Fibroblast of the conjunctiva (primary cell): Measurements from ENCODE around the gene BCL2L2.
"Not testable (repeated sequence)": the region's sequence is repeated elsewhere in the genome, so short reads cannot be mapped to it uniquely, and the experiment has no call there.

Source experiments
- DNase-seq: peaks from one replicate; pipeline ENCODE4 v3.0.0-alpha.2; 2010; ENCODE audit warnings: low read depth

The BCL2L2 gene, protein sequence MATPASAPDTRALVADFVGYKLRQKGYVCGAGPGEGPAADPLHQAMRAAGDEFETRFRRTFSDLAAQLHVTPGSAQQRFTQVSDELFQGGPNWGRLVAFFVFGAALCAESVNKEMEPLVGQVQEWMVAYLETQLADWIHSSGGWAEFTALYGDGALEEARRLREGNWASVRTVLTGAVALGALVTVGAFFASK

DNA sequence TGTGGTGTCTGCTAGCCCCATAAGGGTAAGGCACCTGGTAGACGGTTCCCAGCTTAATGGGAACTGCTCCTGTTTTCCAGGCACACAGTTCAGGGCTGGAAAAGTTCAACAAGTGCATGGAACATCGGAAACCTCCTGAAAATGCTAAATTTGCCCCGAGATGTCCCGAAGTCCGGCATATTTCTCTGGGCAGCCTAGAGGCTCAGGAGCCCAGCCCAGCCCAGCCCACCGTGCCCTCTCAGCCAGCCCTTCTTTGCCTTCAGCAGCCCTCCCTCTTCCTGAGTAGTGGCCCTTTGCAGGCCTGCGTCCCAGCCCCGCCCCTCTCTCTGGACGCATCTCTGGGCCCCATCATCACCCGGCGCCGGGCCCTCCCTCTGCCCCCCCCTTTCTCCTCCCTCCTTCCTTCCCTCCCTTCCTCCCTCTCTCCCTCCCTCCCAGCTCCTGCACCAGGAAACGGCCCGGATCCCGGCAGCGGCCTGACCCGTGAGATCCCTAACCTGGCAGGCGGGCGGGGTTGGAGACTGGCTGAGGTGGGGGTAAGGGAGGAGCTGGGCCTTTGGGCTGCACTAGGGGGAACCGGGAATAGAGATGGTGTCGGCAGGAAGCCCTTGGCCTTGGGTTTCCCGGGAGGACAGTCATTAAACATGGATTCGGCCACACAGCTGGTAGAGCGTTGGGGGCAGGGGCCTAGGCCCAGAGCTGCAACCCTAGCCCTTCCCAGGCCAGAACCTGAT is at the start of gene BCL2L2:
TSS of gene BCL2L2 (plus strand) at position 422 of the 734 bp plus-strand sequence. CDS start 935 bp downstream, outside the sequence.
- DNase-seq = peak; percentile 63

DNA sequence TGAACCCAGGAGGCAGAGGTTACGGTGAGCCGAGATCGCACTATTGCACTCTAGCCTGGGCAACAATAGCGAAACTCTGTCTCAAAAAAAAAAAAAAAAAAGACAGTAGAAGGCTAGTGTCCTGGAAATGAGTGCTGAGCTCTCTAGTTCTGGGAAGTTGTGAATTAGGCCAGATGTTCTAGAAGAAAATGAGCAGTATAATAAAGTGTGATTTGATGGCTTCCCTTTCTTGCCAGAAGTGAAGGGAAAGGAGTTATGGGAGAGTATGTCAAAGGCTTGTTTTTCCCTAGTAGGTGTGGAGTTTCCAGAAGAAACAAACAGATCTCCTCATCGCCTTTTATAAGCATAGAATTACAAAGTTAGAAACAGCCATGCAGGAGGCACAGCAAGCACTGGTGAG is 48.4 kb upstream of the BCL2L2 start:
- DNase-seq = no peak

DNA sequence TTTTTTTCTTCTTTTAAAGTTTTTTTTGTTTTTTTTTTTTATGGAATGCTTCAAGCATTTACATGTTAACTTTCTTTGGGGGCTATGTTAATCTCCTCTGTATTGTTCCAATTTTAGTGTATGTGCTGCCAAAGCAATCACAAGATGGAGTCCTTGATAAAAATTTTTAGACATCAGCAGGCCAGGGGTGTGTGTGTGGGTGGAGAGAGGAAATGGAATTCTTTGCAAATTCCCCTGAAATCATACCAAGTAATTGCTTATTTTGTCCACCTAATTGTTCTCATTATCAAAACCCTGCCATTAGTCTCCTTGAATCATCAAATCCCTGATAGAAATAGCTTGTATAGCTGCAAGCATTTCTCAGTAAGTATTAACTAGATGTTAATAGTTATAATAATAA is 47.2 kb upstream of the BCL2L2 start:
- no peak for DNase-seq

DNA sequence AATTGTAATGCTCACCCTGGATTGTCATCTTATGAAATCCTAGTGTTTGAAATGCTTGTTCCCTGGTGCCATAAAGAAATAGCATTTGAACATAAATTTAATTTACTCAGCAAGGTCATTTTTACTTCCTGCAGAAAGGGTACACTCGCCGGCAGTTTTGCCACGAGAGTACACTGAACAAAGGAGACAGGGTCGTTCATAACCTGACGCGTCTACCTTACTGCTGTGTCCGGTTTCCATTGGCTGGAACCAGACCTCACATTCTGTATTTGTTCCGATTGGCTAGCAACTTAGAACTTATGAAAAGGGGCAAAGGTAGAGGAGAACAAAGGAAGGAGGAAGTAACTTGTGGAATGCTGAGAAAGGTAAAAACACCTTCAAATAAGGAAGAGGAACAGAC is 45.8 kb upstream of the BCL2L2 start:
- DNase-seq = not testable (repeated sequence)

DNA sequence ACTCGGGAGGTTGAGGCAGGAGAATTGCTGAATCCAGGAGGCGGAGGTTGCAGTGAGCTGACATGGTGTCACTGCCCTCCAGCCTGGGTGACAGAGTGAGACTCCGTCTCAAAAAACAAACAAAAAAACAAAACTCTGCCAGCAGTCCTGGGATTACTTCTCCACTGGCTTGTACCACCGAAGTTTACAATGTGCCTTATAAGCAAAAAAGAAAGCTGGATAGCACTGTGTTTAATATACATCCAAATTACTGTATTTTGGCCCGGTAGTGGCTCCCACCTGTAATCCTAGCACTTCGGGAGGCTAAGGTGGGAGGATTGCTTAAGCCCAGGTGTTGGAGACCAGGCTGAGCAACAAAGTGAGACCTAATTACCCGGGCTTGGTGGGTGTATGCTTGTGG is 37.4 kb upstream of the BCL2L2 start:
- no peak for DNase-seq

DNA sequence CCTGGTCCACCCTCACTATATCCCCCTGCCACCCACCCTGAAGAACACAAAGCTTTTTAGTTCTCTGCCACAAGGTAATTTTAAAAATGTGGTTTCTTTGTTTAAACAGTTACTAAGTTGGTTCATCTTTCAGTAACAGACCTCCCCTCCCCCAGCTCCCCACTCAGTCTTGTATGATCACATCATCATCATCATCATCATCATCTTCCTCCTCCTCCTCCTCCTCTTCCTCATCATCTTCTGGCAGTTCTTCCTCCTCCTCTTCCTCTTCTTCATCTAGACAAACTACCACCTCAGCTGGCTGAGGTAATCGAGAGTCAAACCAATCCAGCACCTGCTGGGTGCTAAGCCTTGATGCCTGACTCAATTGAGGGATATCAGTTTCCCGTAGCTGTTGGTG is 31.2 kb upstream of the BCL2L2 start:
- no peak for DNase-seq

DNA sequence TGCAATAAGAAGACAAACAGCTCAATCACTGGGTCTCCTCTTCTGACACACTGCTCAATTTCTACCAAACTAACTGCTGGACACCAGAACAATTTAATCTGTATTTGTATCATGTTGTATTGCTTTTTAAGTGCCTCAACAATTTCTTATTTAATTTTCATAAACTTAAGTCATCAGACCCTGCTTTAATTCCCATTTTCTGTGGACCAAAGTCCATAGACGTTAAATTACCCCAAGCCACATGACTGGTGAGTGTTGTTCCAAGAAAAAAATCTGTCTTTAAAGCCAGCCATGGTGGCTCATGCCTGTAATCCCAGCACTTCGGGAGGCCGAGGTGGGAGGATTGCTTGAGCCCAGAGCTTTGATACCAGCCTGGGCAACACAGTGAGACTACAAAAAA is 29.4 kb upstream of the BCL2L2 start:
- DNase-seq = no peak

DNA sequence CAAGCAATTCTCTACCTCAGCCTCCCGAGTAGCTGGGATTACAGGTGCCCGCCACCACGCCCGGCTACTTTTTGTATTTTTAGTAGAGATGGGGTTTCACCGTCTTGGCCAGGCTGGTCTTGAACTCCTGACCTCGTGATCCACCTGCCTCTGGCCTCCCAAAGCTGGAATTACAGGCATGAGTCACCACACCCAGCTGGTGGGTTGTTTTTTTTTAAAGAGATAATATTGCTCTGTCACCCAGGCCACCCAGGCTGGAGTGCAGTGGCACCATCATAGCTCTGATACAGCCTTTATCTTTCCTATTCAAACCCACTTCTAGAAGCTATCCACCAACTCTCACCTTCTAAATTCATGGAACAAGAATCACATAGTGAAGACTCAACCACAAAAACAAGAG is 28.7 kb upstream of the BCL2L2 start:
- DNase-seq = not testable (repeated sequence)

DNA sequence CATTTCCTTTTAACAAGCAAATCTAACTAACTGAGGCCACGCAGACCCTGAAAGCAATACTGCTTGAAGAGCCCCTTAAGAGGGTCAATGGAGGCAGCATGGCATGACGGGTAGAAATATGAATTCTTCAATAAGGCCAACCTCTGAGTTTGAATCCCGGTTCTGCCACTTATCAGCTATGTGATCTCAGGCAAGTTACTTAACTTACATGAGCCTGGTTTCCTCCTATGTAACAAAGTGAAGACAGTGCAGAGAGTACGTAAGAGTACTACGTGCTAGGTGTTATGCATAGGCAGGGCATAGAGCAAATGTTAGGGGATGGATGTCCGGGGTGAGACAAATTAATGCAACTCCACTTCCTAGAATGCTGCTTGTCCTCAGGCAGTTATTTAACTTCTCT is 25.4 kb upstream of the BCL2L2 start:
- no peak for DNase-seq

DNA sequence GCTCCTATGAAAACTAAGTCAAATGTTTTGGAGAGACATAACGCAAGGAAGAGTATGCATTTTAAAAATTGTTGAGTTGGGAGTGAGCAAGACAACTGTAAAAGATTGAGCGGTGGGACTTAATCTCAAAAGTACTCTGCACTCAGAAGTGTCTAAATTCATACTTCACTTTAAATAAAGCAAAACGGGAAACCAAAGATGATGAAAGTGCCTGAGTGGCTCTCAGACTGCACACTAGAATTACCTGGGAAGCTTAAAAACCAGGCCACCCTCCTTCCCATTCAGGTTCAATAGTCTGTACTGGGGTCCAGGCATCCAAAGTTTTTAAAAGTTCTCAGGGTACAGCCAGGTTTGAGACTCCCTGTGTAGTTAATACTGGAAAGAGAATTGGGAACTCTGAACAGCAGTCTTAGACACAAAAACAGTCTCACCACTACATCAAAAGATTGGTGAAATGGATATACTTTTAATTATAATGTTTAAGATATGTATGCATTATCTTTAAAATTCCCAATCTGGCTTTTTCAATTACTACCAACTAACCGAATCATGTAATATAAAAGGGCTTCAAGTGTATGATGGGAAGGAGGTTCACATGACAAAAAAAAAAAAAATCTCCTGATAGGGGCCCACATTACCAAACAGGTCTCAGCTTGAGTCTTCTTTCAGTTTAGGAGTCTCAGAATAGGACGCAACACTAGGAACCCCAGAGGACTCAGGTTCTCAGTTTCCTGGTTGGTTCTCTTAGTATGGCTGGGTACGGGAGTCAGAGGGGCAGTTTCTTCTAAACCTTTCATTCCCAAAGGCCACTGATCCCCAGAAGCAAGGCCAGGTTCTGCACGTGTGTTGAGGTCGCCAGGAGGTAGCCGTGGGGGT is 21.7 kb upstream of the BCL2L2 start:
- no peak for DNase-seq

DNA sequence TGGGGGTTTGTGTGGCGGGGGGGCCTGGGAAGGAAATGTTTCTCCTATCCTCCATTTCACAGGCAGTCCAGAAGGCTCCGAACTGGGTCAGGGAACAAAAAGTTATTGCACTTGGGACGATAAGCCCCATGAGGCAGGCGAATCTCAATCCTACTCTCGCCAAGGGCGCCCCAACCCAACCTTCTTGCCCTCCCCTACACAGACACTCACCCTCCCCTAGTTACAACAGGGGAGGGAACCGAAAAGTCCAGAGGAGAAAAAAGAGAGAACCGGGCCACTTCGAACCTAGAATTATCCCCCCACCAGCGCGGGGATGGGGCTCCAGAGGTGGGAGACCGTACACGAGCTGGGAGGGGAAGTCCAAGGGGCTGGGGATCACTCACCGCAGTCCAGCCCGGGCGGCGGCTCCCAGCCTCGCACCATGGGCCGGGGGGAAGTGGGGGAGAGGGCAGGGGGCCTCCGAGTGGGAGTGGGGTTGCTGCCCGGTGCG is 21.1 kb upstream of the BCL2L2 start:
- DNase-seq = no peak

DNA sequence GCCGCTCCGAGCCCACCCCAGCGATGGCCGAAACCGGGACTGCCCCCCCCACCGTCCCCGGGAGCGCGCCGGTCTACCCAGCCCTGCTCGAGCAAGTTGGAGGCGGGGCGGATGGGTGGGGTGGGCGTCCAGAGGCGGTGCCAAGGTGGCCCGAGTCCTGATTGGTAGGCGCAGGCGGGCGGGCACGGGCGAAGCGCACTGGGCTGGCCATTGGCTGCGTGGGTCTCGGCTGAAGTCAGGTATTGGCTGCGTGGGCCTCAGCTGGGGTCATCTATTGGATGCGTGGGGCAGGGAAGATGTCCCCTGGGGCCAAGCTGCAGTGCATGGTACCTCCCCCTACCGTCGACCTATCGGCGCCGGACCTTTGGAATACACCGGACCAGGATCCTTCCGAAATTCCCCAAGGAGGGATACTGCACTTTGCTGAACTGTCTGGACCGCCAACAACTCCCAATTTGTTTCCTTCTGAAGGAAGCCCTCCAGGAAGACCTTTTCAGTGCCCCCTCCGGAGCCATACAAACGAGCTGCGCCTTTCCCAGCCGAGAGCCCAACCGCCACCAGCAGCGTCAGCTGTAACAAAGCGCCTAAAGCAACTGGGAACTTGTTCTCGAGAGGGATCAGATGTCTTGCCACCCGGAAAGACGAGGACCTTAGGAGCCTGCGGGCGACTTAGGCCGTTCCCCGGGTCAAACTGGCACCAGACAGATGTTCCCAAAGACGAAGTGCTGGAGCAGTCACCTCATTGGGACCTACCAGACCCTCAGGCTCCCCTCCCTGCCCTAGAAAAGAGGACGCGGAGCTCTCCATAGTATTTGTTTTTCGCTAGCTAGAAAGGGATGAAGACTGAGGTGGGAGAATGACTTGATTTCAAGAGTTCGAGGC is 20.4 kb upstream of the BCL2L2 start, which contains the start of gene HOMEZ:
TSS of gene HOMEZ (minus strand) at position 113 of the 882 bp plus-strand sequence. CDS start 180 bp downstream, outside the sequence.
- peak; percentile 99 for DNase-seq

DNA sequence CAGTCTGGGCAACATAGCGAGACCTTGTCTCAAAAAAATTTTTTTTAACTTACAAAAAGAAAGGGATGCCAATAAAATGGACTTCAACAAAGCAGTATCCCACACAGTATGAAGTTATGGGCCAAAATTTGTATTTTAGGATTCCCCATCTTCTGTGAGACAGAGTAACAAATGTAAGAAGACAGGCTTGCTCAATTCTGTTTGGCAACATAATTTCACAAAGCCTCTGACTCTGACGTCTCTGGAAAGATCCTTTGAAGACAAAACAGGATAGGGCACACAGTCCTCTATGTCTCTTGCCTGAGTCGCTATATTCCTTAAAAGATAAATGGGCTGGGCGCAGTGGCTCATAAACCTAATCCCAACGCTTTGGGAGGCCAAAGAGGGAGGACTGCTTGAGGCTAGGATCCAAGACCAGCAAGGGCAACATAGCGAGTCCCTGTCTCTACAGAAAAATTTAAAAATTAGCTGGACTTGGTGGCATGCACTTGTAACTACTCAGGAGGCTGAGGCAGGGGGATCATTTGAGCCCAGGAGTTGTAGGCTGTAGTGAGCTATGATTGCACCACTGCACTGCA is 19.6 kb upstream of the BCL2L2 start:
- DNase-seq = no peak

DNA sequence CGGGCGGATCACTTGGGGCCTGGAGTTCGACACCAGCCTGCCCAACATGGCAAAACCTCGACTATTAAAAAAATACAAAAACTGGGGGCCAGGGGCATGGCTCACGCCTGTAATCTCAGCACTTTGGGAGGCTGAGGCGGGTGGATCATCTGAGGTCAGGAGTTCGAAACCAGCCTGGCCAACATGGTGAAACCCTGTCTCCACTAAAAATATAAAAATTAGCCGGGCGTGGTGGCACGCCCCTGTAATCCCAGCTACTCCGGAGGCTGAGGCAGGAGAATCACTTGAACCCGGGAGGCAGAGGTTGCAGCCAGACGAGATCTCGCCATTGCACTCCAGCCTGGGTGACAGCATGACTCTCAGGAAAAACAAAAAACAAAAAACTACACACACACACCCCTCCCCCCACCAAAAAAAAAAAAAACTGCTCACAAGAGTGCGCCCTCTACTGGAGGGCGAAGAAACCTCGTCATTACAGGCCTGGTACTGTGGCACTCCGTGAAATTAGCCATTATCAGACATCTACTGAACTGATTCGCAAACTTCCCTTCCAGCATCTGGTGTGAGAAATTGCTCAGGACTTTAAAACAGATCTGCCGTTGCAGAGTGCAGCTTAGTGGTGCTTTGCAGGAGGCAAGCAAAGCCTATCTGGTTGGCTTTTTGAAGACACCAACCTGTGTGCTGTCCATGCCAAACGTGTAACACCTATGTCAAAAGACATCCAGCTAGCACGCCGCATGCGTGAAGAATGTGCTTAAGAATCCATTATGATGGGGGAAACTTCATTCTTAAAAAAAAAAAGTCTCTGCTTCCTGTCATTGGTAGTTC is 11.7 kb upstream of the BCL2L2 start:
- DNase-seq = no peak

DNA sequence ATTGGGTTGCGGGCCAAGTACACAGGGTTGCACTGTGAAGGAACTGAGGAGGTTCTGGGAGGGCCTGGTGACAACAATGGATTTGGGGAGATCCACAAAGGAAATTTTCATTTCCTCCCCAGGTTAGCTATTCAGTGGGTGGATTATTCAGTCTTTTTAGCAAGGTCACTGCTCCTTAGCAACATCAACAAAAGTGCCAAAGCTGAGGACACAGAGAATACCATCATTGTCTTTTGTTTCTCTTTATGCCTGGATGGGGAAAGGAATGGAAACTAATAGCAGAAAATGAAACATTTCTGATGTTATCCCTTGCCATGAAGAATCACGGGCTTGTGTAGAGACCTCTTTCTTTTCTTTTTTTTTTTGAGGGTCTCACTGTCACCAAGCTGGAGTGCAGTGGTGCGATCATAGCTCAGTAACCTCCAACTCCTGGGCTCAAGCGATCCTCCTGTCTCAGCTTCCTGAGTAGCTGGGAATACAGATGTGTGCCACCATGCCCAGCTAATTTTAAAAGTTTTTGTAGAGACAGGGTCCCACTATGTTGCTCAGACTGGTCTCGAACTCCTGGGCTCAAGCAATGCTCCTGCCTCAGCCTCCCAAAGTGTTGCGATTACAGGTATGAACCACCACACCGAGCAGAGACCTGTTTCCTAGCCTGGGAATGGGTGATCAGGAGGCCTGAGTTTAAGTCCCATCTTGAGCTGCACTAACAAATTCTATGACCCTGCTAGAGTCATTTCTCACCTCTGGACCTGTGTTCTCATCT is 10.4 kb upstream of the BCL2L2 start:
- no peak for DNase-seq

DNA sequence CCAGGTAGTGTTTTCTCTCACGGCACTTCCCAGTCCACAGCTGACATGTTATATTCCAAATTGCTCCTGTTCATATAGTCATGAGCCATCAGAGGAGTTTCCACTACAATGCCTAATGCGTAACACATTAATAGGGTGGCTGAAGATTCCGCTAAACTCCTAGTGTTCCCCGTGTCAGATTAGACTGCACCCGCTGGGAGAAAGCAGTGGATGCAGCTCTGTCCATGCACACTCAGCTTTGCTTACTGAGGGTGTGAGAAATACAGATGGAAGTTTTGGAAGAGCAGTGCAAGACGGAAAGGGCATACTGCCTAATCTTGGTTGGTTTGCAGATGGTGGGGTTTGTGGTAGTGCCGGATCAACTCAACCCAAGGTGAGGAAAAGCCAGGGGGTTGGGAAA is 9.5 kb upstream of the BCL2L2 start:
- no peak for DNase-seq

DNA sequence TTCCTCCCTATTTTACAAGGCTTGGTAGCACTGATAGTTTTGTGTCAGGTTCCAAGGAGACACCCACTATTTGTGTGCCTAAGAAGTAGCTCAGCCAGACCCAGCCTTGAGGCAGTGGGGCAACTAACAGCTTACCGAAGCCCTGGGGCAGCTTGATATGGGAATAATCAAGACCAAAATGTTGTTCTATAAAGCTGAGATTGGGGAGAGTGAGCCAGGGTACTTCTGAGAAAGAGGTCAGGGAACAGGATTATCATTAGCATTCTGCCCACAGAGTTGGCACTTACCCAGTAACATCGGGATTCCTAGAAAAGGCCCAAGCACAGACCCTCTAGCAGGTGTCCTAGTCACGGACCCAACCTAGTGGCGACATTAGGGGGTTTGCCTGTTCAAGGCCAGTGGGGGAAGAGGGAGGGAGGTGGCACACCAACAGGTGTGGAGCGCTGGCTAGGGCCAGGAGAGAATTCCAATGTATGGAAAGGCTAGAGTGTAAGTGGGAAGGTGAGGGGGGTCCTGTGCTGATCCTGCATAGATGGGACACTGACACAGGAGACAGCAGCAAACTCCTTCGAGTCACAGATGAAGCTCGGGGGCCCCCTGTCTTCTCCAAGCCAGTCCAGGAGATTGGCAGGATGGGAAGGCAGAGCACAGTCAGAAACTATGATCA is 8.9 kb upstream of the BCL2L2 start:
- DNase-seq = no peak

DNA sequence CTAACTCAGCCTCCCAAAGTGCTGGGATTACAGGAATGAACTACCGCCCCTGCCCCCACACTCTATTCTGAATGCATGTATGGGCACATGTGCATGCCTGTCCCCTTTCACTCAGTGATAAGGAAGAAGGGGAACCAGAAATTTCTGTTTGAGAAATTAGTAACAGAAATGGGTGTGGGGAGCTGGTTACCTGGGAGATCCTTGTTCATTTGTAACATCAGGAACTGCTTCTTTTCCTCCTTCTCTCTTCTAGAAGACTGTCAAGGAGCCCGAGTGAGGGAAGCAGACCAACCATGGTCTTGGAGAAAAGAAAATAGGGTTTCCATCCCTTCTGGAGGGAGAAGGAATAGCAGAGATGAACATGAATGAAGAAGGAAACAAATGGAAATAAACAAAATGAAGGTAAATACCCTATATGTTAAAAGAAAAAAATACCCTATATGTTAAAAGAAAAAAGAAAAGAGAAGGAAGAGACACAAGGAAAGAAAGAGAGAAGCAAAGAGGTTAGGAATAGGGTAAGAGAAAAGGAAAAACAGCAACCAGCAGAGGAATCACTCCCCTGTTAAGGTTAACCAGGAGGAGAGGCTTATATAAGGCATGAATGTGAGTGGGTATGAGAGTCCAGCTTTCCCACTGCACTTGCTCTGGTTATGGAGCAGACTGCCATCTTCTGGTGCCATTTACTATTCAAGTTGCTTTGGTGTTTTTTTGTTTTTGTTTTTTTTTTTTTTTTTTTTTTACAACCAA is 7.2 kb upstream of the BCL2L2 start:
- peak; percentile 71 for DNase-seq
